ENCODE results near the gene SLC41A3.
"Not testable (repeated sequence)": the region's sequence is repeated elsewhere in the genome, so short reads cannot be mapped to it uniquely, and the experiment has no call there.

SLC41A3 gene

DNA sequence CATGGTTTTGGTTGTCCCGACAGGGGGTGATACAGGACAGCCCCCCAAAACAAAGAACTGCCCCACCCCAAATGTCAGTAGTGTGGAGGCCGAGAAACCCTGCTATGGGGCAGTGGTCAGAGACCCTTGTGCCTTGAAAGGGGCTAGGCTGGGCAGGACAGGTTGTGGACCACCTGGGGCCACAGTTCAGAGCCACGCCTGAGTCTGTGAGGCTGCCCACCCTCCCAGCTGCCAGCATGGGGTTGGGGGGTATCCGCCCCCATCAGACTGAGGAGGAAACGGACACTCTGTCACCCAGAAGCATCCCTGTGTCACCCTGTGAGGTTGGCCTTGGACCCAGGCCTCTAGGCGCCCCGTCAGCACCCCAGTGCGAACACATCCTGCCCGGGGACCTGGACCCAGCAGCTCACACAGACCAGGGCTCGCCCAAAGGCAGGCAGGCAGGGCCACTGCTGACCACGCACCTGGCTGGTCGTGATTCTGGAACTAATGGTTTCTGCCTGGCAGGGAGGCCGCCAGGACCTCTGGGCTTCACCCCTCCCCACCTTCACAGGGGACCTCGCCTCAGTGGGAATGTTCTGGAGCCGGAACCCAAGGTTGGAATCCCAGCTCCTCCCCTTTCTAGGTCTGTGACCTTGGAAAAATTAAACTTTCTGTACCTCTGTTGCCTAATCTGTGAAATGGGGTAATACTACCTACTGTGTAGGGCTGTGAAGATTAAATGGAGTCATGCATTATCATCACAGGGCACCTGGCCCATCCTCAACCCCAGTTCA lies 1.4 kb downstream of the SLC41A3 start:
- no peak for DNase-seq (ENCODE audit: low read depth in 3 of 3)

GRCh38 chr3:126081618-126082361 lies 2.1 kb downstream of the SLC41A3 start:
- no peak for DNase-seq (ENCODE audit: low read depth in 3 of 3)

DNA sequence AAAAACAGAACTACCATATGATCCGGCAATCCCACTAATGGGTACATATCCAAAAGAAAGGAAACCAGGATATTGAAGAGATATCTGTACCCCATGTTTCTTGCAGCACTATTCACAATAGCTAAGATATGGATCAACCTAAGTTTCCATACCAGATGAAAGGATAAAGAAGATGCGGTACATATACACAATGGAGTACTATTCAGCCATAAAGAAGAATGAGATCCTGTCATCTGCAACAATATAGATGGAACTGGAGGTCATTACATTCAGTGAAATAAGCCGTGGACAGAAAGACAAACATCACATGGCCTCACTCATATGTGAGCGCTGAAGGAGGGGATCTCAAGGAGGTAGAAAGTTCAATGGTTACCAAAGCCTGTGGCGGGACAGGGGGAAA lies 3.0 kb downstream of the SLC41A3 start:
- no peak for DNase-seq (ENCODE audit: low read depth in 3 of 3)

GRCh38 chr3:126078866-126079265 lies 5.1 kb downstream of the SLC41A3 start:
- no peak for DNase-seq (ENCODE audit: low read depth in 3 of 3)

- DNase-seq (ENCODE audit: low read depth in 3 of 3) = no peak
Measured at GRCh38 chr3:126077754-126078153, 6.2 kb downstream of the SLC41A3 start.

DNA sequence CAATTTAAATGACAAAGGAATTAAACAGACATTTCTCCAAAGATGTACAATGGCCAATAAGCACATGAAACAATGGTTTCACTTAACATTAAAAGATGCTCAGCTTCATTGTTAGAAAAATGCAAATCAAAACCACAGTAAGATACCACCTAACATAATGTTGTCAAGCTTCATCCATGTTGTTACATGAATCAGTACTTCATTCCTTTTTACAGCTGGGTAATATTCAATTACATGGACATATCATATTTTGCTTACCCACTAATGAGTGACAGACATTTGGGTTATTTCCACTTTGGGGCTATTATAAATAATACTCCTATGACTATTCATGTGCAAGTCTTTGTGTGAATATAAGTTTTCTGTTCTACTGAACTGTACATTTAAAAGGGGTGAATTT lies 7.8 kb downstream of the SLC41A3 start:
- DNase-seq (ENCODE audit: low read depth in 3 of 3) = no peak

GRCh38 chr3:126070146-126070545 lies 13.8 kb downstream of the SLC41A3 start:
- no peak for DNase-seq (ENCODE audit: low read depth in 3 of 3)

DNA sequence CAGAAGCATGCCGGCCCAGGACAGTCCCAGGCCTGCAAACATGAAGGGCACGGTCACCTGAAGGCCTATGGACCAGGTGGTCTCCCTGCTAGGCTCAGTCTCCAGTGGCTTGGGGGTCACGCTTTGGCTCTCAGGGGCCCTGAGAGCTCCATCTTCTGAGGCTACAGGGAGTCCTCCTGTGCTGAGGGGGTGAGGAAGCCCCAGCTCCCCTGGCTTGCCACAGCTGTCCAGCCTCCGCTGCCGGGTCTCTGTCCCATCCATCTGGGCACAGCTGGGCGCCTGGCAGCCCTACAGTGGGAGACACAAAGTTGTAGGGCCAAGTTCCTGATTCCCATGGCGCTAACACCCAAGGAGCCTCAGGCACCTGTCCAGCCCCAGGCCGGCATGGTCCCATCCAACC lies 16.0 kb downstream of the SLC41A3 start:
- DNase-seq (ENCODE audit: low read depth in 3 of 3) = no peak

- not testable (repeated sequence) for DNase-seq (ENCODE audit: low read depth in 3 of 3)
Measured at GRCh38 chr3:126066676-126067075, 17.2 kb downstream of the SLC41A3 start.

DNA sequence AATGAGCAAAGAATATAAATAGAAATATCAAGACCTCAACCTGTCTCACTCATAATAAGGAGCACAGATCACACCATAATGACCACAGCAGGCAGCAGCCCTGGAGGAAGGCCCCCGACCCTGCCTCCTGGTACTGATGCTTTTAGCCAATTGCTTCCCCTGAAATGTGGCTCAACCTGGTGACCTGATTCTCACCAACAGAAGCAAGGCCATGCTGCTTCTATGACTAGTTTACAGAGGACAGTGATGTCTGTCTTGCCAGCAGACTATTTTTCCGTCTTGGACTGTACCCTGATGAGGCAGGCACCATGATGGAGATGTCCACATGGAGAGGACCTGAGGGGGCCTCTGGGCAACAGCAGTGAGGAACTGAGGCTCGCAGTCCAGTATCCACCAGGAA lies 18.0 kb downstream of the SLC41A3 start:
- no peak for DNase-seq (ENCODE audit: low read depth in 3 of 3)

DNA sequence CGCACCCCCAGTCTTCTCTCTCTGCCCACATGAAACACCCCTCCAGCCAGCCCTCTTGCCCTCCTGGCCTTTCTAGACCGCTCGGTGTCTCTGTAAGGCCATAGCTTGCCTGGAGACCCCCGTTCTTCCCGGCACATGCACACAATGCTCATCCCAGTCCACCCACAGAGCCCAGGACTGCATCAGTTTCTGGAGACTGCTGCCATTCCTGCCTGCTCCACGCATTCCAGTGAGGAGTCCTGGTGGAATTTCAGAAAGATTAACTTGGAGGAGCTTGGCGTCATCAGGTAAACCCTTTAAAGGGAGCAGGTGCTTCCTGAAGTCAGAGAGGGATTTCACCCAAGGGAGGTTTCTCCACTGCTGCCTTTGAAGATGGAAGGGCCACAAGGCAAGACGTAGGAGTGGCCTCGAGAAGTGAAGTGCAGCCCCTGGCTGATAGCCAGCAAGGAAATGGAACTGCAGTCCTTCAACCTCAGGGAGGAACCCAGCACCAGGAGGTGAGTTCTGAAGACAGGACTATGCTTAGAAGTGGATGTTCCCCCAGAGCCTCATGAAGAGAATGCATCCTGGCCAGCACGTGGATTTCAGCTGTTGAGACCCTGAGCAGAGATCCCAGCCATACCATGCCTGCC lies 19.2 kb downstream of the SLC41A3 start:
- DNase-seq (ENCODE audit: low read depth in 3 of 3) = no peak

DNA sequence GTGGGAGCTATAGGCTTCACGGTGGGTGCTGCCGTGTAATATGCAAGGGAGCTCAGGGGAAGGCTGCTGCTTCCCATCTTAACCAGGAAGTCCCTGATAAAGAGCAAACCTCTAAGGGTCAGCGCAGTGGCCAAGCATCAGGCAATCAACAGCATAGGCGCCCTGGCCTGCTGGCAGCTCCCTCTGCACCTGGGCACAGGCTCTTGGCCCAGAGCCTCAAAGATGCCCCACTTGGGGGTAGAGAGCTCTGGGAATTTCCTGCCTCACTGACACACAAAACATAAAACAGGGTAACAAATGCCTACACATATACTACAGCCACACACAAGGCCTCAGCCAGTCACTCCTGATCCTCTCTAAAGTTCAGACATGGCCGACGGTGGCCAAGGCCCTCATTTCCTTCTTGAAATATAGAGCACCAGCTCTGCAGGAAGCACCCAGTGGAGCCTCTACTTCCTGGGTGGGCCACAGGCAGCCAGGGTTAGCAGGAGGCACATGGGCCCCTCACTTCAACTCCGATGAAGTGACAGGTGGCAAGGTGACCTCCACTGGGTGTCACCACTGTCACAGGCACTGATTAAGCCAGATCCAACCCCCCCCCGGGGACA lies 20.5 kb downstream of the SLC41A3 start:
- DNase-seq (ENCODE audit: low read depth in 3 of 3) = no peak

- DNase-seq (ENCODE audit: low read depth in 3 of 3) = no peak
Measured at GRCh38 chr3:126061301-126062032, 22.5 kb downstream of the SLC41A3 start.

- no peak for DNase-seq (ENCODE audit: low read depth in 3 of 3)
Measured at GRCh38 chr3:126060613-126061145, 23.2 kb downstream of the SLC41A3 start.

DNA sequence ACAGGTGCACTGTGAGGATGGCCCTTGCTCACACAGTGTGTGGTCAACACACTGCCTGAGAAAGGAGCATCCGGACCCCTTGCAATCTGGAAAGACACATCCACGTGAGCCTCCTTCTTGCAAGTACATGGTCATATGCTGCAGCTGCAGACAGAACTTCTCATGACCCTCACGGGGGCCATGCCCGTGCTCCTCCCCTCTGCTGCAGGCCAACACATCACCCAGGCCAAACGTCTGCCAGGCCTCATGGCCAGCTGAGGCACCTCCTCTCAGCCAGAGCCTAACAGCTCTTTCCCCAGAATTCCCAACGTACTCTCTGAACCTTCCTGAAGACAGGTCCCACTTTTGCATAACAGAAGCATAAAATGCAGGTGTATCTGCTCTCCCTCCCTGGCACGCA lies 25.3 kb downstream of the SLC41A3 start:
- no peak for DNase-seq (ENCODE audit: low read depth in 3 of 3)

DNA sequence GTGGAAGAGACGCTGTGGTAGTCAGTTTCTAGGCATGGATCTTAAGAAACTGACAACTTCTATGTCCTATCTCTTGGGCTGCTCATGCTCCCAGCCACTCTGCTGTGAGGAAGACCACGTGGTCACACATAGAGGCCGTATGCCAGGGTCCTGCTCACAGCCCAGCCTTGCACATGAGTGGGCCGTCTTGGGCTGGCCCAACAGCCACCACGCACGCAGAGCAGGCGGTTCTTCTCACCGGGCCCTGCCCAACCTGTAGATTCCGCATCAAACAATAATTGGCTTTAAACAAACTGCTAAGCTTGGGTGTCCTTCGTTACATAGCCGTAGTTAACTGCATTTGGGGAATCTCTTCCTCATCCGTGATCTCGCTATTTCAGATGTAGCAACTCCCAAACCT lies 26.0 kb downstream of the SLC41A3 start:
- DNase-seq (ENCODE audit: low read depth in 3 of 3) = no peak

- no peak for DNase-seq (ENCODE audit: low read depth in 3 of 3)
Measured at GRCh38 chr3:126057501-126057819, 26.5 kb downstream of the SLC41A3 start.

DNA sequence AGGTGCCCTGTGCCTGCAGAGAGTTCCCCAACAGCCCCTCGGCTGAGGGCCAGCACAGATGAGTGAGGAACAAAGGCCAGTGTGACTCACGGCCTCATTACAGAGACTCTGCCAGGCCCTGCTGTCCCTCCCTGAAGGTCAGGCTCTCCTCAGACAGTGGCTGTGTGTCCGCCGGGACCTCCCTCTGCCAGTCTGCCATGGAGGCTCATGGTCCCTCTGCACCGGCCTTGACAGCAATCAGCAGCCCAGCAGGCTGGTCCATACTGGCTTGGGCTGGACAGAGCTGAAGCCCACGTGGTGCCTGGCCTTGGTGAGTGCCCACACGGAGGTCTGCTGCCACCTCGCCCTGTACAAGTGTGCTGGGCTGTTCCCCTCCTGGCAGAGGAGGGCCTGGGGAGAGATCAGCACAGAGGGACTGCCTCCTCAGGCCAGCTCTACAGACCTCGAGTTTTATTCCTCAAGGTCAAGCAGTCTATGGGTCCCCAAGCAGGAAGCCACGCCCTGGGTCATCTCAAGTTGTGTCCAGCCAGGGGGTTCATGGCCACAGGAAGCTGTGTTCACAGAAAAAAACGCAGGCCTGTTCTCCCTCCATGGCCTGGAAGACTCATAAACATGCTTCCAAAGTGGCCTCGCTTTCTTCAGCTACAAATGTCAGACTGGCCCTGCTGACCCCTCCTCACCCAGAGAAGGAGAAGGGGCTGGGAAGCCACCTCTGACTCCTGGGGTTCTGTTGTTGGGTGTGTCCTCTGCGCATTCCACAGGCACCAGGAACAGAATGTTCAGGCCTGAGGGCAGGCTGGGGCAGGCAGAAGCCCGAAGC lies 27.0 kb downstream of the SLC41A3 start:
- no peak for DNase-seq (ENCODE audit: low read depth in 3 of 3)

DNA sequence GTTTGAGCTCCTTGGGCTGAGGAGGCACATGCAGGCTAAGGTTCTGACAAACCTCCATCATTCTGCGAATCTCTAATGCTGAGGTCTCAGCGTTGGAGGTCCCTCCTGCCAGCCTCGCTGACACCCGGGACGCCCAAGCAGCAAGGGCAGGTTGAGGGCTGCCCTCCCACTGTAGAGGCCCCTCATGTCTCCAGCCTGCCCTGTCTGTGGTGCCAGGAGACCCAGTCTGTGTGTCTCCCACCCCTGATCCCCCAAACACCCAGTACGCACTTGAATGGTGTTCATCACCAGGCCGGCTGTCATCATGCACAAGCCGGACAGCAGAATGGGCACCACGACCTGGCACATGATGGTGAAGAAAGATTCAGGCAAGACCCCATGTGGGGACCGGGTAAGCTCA lies 27.8 kb downstream of the SLC41A3 start:
- DNase-seq (ENCODE audit: low read depth in 3 of 3) = no peak

GRCh38 chr3:126054870-126055269 lies 29.1 kb downstream of the SLC41A3 start:
- DNase-seq (ENCODE audit: low read depth in 3 of 3) = no peak
